Measurements from ENCODE around the gene CLEC2L.

CLEC2L gene

DNA sequence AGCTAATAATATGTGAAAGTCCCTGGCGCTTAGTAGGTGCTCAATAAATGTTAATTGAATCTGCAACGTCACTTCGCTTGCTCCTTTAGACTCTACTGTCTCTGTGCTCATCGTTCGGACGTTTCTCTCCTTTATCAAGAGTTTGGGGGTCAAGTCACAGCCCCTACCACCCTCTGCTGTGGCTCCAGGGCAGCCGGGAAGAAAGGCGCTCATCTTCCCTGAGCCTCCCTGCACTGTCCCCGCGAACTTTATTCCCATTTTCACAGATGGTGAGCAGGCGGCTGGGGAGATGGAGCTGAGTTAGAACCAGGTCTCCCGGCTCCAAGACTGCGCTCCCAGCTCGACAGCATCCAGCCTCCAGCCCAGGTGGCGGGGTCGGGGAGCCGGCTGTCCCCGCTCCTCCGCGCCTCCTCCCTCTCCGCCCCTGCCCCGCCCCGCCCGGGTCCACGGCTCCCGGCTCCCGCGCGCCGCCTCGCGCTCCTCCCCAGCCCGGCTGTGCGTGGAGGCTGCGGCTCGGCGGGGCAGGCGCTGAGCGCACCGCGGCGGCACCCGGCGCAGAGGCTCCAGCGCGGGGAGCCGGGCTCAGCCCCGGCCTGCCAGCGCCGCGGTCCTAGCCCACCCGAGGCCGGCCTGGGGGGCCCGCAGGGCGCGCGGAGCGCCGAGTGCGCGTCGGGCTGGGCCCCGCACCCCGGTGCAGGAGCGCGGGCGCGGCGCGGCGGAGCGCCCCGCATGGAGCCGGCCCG lies at the start of gene CLEC2L:
TSS of gene CLEC2L (plus strand) at position 487 of the 743 bp plus-strand sequence. CDS start at position 730, 243 bp downstream.
- no peak for DNase-seq (ENCODE audit: low read depth)

DNA sequence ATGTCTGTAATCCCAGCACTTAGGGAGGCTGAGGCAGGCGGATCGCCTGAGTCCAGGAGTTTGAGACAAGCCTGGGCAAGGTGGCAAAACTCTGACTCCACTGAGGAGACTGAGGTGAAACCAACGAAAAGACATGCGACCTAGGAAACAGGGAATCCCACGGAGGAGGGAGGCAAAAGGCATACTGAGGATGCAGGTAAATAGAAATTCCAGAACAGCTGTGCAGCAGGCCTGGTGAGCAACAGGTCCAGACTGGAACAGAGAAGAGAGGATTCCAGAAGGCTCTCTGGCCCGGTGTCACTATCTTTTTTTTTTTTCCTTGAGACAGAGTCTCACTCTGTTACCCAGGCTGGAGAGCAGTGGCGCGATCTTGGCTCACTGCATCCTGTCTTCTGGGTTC lies 47.3 kb upstream of the CLEC2L start:
- DNase-seq (ENCODE audit: low read depth): no peak

DNA sequence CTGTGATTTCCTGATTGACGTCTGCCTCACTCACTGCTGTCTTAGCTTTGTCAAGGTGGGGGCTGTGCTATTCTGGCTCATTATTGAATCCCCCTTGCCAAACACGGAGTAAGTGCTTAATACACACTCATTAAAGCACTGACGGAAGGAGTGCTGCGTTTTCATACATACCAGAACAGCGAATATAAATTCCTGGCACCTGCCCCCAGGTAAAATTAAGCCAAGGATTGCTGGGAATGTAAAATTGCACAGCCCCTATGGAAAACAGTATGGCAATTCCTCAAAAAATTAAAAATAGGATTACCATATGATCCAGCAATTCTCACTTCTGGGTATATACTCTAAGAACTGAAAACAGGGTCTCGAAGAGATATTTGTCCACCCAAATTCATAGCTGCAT lies 46.6 kb upstream of the CLEC2L start:
- DNase-seq (ENCODE audit: low read depth): no peak

- DNase-seq (ENCODE audit: low read depth): no peak
These were observed 43.9 kb upstream of the CLEC2L start for GRCh38 chr7:139479620-139480019.

- DNase-seq (ENCODE audit: low read depth): no peak
These were observed 42.1 kb upstream of the CLEC2L start for GRCh38 chr7:139481364-139481763.

DNA sequence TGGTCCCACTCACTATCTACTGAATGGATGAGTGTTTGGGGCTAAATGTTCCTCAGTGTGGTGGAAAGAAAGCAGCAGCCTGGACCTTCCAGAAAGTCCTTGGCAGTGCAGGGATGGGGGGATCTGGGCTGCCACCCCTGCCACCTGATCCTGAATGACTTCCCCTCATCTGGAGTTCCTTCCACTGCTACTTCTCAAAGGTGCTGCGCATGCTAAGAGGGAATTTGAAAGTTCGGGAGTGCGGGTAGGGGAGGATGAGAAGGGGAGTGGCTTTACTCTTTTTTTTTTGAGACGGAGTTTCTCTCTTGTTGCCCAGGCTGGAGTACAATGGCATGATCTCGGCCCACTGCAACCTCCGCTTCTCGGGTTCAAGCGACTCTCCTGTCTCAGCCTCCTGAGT lies 41.4 kb upstream of the CLEC2L start:
- no peak for DNase-seq (ENCODE audit: low read depth)

GRCh38 chr7:139482662-139483466 lies 40.6 kb upstream of the CLEC2L start:
- DNase-seq (ENCODE audit: low read depth): no peak

GRCh38 chr7:139487366-139488080 lies 36.0 kb upstream of the CLEC2L start:
- no peak for DNase-seq (ENCODE audit: low read depth)

DNA sequence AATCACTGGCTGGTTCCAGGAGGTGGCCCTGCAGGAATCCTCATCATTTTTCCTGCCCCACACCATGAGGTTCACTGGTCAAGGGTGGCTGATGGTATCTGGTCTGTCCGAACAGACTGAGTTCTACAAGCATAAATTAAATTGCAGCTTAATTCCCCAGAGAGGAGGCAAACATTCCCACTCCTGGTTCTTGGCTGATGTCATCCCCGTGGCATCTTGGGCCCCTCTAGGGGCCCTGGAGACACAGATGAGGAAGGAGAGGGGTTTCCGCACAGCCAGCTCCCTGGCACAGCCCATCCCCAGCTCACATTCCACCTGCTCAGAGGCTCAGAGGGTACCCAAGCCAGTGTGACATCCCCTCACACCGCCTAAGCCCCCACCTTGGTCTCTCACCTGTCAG lies 34.7 kb upstream of the CLEC2L start:
- no peak for DNase-seq (ENCODE audit: low read depth)

GRCh38 chr7:139490130-139490529 lies 33.4 kb upstream of the CLEC2L start:
- no peak for DNase-seq (ENCODE audit: low read depth)

DNA sequence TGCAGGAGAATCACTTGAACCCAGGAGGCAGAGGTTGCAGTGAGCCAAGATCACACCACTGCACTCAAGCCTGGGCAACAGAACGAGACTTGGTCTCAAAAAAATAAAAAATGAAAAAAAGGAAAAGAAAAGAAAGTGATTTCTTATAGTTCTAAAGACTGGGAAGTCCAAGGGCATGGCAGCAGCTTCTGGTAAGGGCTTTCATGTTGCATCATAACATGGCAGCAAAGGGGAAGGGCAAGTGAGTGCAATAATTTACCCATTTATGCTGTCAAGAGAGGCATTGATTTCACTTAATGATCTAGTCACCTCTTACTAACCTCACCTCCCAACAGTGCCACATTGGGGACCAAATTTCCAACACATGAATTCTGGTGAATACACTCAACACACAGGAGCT lies 31.2 kb upstream of the CLEC2L start:
- DNase-seq (ENCODE audit: low read depth): no peak

- no peak for DNase-seq (ENCODE audit: low read depth)
These were observed 28.5 kb upstream of the CLEC2L start for GRCh38 chr7:139494835-139495579.

- no peak for DNase-seq (ENCODE audit: low read depth)
These were observed 27.8 kb upstream of the CLEC2L start for GRCh38 chr7:139495580-139496125.

- no peak for DNase-seq (ENCODE audit: low read depth)
These were observed 27.0 kb upstream of the CLEC2L start for GRCh38 chr7:139496528-139496927.

- DNase-seq (ENCODE audit: low read depth): no peak
These were observed 22.7 kb upstream of the CLEC2L start for GRCh38 chr7:139500770-139501138.

DNA sequence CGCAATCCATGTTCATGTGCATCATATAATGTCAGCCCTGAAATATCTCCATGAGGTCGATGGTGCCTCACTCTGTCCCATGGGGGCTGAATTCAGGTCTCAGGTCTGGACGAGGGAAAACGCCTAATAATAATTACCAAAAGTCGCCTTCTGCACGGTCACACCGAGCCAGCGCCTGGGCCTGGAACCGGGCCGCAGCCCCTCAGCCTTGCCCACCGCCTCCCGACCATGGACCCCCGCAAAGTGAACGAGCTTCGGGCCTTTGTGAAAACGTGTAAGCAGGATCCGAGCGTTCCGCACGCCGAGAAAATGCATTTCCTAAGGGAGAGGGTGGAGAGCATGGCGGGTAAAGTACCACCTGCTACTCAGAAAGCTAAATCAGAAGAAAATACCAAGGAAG lies 21.3 kb upstream of the CLEC2L start:
- no peak for DNase-seq (ENCODE audit: low read depth)

DNA sequence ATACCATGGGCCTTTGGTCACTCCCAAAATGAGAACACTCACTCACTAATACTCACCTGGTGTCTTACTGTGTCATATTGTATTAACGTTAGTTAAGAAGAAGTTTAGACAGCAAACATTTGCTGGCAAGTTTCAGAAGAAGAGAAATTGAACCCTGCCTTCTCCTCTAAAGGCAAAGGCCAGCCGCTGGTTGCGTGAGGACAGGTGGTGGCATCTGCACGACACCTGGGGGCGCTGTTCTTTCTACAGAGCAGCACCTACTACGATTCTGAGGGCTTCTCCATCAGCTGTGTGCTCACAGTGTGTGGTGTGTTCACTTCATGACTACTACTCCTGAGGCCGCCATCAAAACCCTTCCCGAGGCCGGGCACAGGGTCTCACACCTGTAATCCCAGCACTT lies 17.9 kb upstream of the CLEC2L start:
- no peak for DNase-seq (ENCODE audit: low read depth)

GRCh38 chr7:139509535-139509934 lies 13.9 kb upstream of the CLEC2L start:
- DNase-seq (ENCODE audit: low read depth): no peak

- no peak for DNase-seq (ENCODE audit: low read depth)
These were observed 12.2 kb upstream of the CLEC2L start for GRCh38 chr7:139511315-139511714.

DNA sequence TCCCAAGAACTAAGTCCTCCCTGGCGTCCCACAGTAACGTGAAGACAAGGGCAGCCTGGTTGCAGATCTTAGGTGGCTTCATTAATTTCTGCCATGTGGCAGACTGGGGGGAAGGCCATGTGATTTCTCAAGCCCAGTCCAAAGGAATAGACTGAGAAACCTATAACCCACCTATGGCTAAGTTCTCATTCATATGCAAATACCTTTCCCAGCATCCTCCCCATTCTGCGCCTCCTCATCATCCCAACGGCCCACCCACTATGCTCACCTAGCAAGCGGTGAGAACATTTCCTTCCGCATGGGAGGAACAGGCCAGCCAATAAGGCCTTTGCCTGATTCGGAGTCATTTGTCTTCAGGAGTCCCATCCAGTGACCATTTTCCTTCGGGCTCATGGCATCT lies 8.2 kb upstream of the CLEC2L start:
- DNase-seq (ENCODE audit: low read depth): no peak

DNA sequence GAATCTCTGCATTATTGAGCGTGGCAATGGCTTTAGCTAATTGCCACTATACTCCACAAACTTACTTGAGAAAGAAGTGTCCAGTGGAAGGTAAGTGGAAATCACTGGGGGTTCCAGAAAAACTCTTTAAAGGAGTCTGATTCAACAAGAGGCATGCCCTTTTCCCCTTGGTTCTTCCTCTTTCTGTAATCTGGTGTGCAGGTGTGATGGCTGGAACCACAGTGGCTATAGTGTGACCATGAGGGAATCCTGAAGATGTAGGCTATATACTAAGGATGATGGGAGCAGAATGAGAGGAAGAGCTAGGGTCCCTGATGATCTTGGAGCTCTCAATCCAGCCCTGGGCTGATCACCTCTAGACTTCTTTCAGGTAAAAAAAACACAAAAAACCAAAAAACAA lies 2.0 kb upstream of the CLEC2L start:
- no peak for DNase-seq (ENCODE audit: low read depth)

DNA sequence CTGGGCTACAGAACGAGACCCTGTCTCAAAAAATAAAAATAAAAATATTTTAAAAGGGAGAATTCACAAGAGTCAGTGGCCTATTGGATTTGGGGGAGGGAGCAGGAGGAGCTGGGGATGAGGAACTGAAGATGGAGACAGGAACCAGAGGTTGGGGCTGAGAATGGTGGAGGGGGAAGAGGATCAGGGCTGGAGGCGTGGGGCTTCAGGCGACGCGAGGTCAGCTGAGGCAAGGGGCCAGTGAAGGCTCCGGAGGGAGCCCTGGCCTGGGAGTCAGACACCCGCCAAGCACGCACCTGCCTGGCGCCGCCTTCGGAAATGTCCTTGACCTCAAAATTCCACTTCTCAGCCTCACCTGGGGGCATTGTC lies 671 bp upstream of the CLEC2L start:
- no peak for DNase-seq (ENCODE audit: low read depth)

All from stimulated activated CD8-positive, alpha-beta memory T cell treated with anti-CD3 and anti-CD28 coated beads, Interleukin-15, amount 100 ng/mL, for 1 hour (primary cell).